Measurements from ENCODE around the gene CMC4. TPM values are rescaled to one million over a fixed set of nuclear protein-coding genes. Genes with fewer than 3 reads are reported as not detected.

The CMC4 gene
- total RNA-seq, 6 experiments from 2014 or later, result 4.6 to 7.4 (median 6.3) TPM

DNA sequence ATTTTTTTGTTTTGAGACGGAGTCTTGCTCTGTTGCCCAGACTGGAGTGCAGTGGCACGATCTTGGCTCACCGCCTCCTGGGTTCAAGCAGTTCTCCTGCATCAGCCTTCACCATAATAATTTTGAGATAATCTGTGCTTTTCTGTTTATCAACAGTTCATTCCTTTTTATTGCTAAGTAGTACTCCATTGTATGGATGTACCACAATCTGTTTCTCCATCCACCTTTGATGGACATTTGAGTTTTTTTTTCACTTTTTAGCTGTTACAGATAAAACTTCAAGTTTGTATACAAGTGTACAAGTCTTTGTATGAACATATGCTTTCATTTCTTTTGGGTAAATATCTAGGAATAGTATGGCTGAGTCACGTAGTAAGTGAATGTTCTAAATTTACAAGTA is 35.2 kb downstream of the CMC4 start:
- Mint-ChIP-seq H3K4me1 (ENCODE audit: low read depth) (no peaks in the 10 kb centered on the region), H3K27ac (no peak overlapping the region), H3K27me3 (ENCODE audit: insufficient read depth) (no peaks in the 10 kb centered on the region), H3K36me3 (ENCODE audit: low read depth) (peaks cover 16% of the 10 kb centered on the region; the same call in 1 of the 2 replicates), H3K9me3 (0 out of 2 replicates have a peak, but pooled peaks cover 7% of the 10 kb centered on the region), H3K4me3 (no peak overlapping the region)
- no peak for DNase-seq
- TF ChIP-seq, protein P1, sequence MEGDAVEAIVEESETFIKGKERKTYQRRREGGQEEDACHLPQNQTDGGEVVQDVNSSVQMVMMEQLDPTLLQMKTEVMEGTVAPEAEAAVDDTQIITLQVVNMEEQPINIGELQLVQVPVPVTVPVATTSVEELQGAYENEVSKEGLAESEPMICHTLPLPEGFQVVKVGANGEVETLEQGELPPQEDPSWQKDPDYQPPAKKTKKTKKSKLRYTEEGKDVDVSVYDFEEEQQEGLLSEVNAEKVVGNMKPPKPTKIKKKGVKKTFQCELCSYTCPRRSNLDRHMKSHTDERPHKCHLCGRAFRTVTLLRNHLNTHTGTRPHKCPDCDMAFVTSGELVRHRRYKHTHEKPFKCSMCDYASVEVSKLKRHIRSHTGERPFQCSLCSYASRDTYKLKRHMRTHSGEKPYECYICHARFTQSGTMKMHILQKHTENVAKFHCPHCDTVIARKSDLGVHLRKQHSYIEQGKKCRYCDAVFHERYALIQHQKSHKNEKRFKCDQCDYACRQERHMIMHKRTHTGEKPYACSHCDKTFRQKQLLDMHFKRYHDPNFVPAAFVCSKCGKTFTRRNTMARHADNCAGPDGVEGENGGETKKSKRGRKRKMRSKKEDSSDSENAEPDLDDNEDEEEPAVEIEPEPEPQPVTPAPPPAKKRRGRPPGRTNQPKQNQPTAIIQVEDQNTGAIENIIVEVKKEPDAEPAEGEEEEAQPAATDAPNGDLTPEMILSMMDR (IDR thresholded peaks at IDR 0.05), result no peak

DNA sequence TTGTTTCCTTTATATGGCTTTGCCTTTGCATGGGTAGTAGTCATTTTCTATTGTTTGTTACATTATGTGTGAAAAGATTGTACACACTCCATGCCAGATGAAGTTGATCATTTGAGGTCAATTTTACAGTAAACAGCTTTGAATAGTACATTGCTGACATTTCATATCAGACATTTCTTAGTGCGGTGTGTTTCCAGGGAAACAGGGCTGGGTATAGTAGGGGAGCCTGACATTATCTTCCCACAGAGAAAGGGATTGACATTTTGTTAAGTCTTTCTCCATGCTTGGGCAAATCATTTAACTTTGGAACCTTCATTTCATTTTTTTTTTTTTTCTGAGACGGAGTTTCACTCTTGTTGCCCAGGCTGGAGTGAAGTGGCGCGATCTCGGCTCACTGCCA is 39.3 kb downstream of the CMC4 start:
- DNase-seq, result no peak
- no peak overlapping the region for H3K4me3 Mint-ChIP-seq
- H3K27me3 Mint-ChIP-seq (ENCODE audit: insufficient read depth), result no peaks in the 10 kb centered on the region; the same call in 1 of the 2 replicates
- TF ChIP-seq, protein P1 (IDR thresholded peaks at IDR 0.05), result no peak
- 0 out of 2 replicates have a peak, but pooled peaks cover 7% of the 10 kb centered on the region for H3K9me3 Mint-ChIP-seq
- peaks cover 12% of the 10 kb centered on the region for H3K4me1 Mint-ChIP-seq (ENCODE audit: low read depth)
- no peak overlapping the region for H3K27ac Mint-ChIP-seq
- peaks cover 16% of the 10 kb centered on the region; the same call in 1 of the 2 replicates for H3K36me3 Mint-ChIP-seq (ENCODE audit: low read depth)

DNA sequence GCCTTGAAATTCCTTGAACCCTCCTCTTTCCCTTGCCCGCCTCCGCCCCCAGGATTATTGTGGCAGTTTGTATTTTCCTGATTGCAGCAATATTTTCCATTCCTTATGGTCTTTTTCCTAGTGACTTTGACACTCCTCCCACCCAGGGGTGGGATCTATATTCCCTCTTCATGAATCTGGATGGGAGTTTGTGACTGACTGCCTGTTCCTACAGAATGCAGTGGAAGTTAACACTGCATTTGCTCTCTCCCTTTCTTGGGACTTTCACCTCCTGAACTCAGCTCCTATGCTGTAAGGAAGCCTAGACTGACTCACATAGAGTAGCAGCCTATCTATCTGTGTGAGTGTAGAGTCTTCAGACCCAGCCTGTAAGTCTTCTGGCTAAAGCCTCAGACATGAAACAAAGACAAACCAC is 42.1 kb downstream of the CMC4 start:
- no peak for DNase-seq
- H3K27me3 Mint-ChIP-seq (ENCODE audit: insufficient read depth), result no peaks in the 10 kb centered on the region; the same call in 1 of the 2 replicates
- TF ChIP-seq, protein P1 (IDR thresholded peaks at IDR 0.05), result no peak
- no peaks in the 10 kb centered on the region for H3K9me3 Mint-ChIP-seq
- H3K4me1 Mint-ChIP-seq (ENCODE audit: low read depth), result peaks cover 12% of the 10 kb centered on the region
- H3K36me3 Mint-ChIP-seq (ENCODE audit: low read depth), result no peaks in the 10 kb centered on the region
- H3K27ac Mint-ChIP-seq, result peak overlapping the region; percentile 95
- H3K4me3 Mint-ChIP-seq, result peak overlapping the region; percentile 90

DNA sequence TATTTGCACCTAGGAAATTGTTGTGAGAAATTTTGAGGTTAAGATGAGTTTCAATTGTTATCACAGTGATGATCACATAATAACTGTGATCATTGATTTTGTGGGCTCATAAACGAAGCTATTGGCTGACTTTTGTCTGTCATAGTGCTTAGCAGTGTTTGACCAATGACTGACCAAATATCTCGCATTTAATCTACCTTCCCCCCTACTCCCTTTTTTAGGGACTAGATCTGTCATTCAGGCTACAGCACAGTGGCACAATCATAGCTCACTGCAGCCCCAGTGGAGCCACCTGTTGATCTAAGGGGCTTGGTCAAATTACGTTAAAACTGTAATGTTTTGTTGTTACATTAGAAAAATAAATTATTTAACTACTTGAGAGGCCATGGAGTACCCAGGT is 42.8 kb downstream of the CMC4 start:
- H3K4me1 Mint-ChIP-seq (ENCODE audit: low read depth), result peaks cover 12% of the 10 kb centered on the region
- H3K27me3 Mint-ChIP-seq (ENCODE audit: insufficient read depth), result no peaks in the 10 kb centered on the region; the same call in none of the 2 replicates
- no peaks in the 10 kb centered on the region for H3K36me3 Mint-ChIP-seq (ENCODE audit: low read depth)
- no peak for DNase-seq
- H3K4me3 Mint-ChIP-seq, result peak overlapping the region; percentile 90
- peak overlapping the region; percentile 95 for H3K27ac Mint-ChIP-seq
- H3K9me3 Mint-ChIP-seq, result no peaks in the 10 kb centered on the region
- TF ChIP-seq, protein P1 (IDR thresholded peaks at IDR 0.05), result no peak

DNA sequence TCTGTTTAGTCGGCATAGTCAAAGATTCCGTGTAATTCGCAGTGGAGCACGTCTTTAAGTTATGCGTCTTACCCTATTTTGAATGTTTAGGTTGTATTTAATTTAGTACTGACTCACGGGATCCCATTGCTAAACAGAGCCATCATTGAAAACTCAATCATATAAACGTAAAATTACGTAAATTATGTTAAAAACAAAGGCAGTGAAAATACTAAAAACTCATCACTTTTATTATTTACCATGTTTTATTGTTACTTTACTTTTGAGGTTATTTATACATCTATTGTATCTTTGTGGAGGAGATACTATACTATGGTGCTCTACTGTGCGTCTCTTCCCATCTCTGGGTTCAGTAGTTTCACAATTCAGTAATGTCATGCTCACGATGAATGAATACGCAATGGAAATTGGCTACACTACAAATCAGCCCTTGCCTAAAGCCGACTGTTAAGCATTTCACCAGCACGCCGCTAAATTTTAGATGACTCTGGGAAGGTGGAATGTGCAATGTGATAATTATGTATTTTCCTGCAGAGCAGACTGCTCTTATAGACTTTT is 43.3 kb downstream of the CMC4 start:
- no peaks in the 10 kb centered on the region for H3K9me3 Mint-ChIP-seq
- TF ChIP-seq, protein P1 (IDR thresholded peaks at IDR 0.05), result no peak
- H3K36me3 Mint-ChIP-seq (ENCODE audit: low read depth), result no peaks in the 10 kb centered on the region
- peak overlapping the region; percentile 90 for H3K4me3 Mint-ChIP-seq
- DNase-seq, result peak; percentile 49
- no peaks in the 10 kb centered on the region; the same call in none of the 2 replicates for H3K27me3 Mint-ChIP-seq (ENCODE audit: insufficient read depth)
- peaks cover 12% of the 10 kb centered on the region for H3K4me1 Mint-ChIP-seq (ENCODE audit: low read depth)
- peak overlapping the region; percentile 95 for H3K27ac Mint-ChIP-seq

Data from HFFc6 (cell line).